Measurements from ENCODE around the gene PLA1A. TPM values are rescaled to one million over a fixed set of nuclear protein-coding genes. Genes with fewer than 3 reads are reported as not detected.

Gene PLA1A
- total RNA-seq, 1 donor from 2014 or later = not detected

DNA sequence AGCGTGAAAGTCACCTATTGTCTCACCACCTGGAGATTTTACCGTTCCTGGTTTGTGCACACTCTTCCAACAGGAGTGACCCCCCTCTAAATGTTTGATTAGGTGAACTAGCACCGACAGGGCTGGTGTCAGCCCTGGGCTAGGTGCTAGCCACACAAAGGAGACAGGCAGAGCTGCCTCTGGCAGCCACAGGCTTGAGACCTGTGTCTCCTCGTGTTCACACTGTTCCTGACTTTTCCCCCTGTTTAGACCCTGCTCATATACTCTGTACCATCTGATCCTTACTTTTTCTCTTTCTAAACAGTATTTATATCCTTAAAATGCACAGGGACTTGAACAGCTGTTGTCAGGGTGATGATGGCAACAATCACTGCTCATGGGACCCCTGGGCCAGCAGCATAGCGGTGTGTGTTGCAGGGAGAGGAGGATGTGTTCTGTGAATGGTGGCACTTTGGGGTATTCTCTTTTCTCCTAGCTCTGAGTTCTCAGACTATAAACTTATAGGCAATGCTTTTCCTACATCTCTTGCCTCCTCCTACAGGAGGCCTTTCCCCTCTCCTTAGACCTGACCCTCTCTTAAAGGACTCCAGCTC, 43.8 kb upstream of the PLA1A start:
- DNase-seq (ENCODE audit: low spot score in 2 of 2, unreplicated experiment in 2 of 2) = no peak
- no peaks in the 10 kb centered on the region for H3K4me1 Mint-ChIP-seq
- no peaks in the 10 kb centered on the region for H3K36me3 Mint-ChIP-seq
- no peak for TF ChIP-seq CTCF (IDR thresholded peaks at IDR 0.05; ENCODE audit: unreplicated experiment)
- no peak overlapping the region for H3K27ac Mint-ChIP-seq
- H3K4me3 Mint-ChIP-seq = no peak overlapping the region
- peaks cover 1% of the 10 kb centered on the region for H3K27me3 Mint-ChIP-seq (ENCODE audit: low read depth)
- no peaks in the 10 kb centered on the region for H3K9me3 Mint-ChIP-seq

DNA sequence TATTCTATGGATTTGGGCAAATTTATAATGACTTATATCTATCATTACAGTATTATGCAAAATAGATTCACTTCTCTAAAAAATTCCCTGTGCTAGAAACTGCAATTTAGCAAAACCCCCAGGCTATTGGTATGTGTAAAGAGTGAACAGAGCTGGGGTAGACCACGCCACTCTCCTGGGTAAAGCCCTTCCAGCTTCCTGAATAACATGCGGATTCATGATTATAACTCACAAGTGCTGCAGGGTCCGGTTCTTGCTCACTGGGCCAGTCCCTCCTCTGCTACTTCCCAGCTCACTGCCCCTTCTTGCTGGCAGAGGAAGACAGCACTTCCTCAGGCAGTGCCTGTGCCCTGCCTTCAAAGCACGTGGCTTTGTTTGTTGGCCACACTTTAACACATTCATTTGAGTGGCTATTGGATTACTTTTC, 42.4 kb upstream of the PLA1A start:
- Mint-ChIP-seq H3K4me1 (no peaks in the 10 kb centered on the region), H3K27ac (no peak overlapping the region)

DNA sequence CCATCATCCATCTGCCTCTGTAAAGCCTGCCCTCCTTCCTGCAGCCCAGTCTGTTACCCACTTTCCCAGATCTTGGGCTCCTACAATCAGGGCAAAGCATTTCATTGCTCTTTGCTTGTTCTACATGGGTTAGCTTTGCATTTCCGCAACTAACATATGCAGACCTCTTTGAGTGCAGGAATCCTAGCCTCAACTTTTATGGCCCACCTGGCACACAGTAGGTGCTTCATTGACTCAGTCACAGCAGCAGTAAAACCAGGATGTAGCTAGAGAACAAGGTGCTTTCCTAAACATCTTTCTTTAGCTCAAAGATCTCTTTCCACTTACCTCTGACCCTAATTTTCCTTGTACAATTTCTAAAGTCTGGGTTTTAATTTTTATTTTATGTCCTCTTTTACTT, 41.8 kb upstream of the PLA1A start:
- Mint-ChIP-seq H3K4me1 (no peaks in the 10 kb centered on the region), H3K36me3 (no peaks in the 10 kb centered on the region), H3K4me3 (no peak overlapping the region), H3K27ac (no peak overlapping the region), H3K27me3 (ENCODE audit: low read depth) (peaks cover 1% of the 10 kb centered on the region), H3K9me3 (no peaks in the 10 kb centered on the region)
- TF ChIP-seq CTCF (IDR thresholded peaks at IDR 0.05; ENCODE audit: unreplicated experiment) = no peak
- DNase-seq (ENCODE audit: low spot score in 2 of 2, unreplicated experiment in 2 of 2) = no peak

More for the DNA sequence above, 42.4 kb upstream of the PLA1A start:
- no peaks in the 10 kb centered on the region for H3K36me3 Mint-ChIP-seq
- no peak for DNase-seq (ENCODE audit: low spot score in 2 of 2, unreplicated experiment in 2 of 2)
- H3K27me3 Mint-ChIP-seq (ENCODE audit: low read depth) = peaks cover 1% of the 10 kb centered on the region
- no peak for TF ChIP-seq CTCF (IDR thresholded peaks at IDR 0.05; ENCODE audit: unreplicated experiment)
- H3K4me3 Mint-ChIP-seq = no peak overlapping the region
- no peaks in the 10 kb centered on the region for H3K9me3 Mint-ChIP-seq

GRCh38 chr3:119557192-119557876, 40.4 kb upstream of the PLA1A start:
- H3K27me3 Mint-ChIP-seq (ENCODE audit: low read depth) = peaks cover 1% of the 10 kb centered on the region
- TF ChIP-seq CTCF (IDR thresholded peaks at IDR 0.05; ENCODE audit: unreplicated experiment) = no peak
- no peak overlapping the region for H3K4me3 Mint-ChIP-seq
- H3K9me3 Mint-ChIP-seq = no peaks in the 10 kb centered on the region
- H3K4me1 Mint-ChIP-seq = no peaks in the 10 kb centered on the region
- no peak for DNase-seq (ENCODE audit: low spot score in 2 of 2, unreplicated experiment in 2 of 2)
- no peaks in the 10 kb centered on the region for H3K36me3 Mint-ChIP-seq
- H3K27ac Mint-ChIP-seq = no peak overlapping the region

GRCh38 chr3:119557877-119558269, 39.8 kb upstream of the PLA1A start:
- Mint-ChIP-seq H3K27me3 (ENCODE audit: low read depth) (peaks cover 1% of the 10 kb centered on the region), H3K27ac (no peak overlapping the region), H3K4me1 (no peaks in the 10 kb centered on the region), H3K4me3 (no peak overlapping the region), H3K36me3 (no peaks in the 10 kb centered on the region), H3K9me3 (no peaks in the 10 kb centered on the region)
- no peak for DNase-seq (ENCODE audit: low spot score in 2 of 2, unreplicated experiment in 2 of 2)
- no peak for TF ChIP-seq CTCF (IDR thresholded peaks at IDR 0.05; ENCODE audit: unreplicated experiment)

Measured in mesothelial cell of epicardium (in vitro differentiated cells).